ENCODE data around the gene SCD5.

The SCD5 gene

DNA sequence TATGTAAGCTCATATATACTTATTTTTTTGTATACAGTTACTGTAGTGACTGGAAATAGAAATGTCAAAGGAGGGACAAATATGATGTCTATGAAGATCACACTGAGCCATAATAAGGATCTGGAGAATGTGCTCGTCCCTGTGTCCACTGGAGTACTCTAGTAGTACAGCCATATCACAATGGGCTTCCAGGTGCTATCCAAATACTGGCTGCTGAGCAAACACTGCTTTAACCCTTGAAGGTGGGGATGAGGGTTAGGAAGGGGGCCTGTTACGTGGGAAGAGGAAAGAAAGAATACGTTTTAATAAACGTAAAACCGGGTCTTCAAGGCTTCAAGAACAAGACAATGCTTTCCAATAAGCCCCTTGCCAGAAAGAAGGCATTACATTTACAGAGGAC is 207.0 kb downstream of the SCD5 start:
- Histone ChIP-seq H3K27ac (no peak overlapping the region), H3K4me1 (no peaks in the 10 kb centered on the region), H3K27me3 (no peaks in the 10 kb centered on the region), H3K36me3 (no peaks in the 10 kb centered on the region), H3K4me3 (no peak overlapping the region), H3K9me3 (peaks cover 0 to 2% (median 0%) of the 10 kb centered on the region in 3 donors)
- DNase-seq: no peak
- intact Hi-C loops (cut with DNase I; ENCODE audit: low total_unique reads): no loop called here
- TF ChIP-seq, protein P1, sequence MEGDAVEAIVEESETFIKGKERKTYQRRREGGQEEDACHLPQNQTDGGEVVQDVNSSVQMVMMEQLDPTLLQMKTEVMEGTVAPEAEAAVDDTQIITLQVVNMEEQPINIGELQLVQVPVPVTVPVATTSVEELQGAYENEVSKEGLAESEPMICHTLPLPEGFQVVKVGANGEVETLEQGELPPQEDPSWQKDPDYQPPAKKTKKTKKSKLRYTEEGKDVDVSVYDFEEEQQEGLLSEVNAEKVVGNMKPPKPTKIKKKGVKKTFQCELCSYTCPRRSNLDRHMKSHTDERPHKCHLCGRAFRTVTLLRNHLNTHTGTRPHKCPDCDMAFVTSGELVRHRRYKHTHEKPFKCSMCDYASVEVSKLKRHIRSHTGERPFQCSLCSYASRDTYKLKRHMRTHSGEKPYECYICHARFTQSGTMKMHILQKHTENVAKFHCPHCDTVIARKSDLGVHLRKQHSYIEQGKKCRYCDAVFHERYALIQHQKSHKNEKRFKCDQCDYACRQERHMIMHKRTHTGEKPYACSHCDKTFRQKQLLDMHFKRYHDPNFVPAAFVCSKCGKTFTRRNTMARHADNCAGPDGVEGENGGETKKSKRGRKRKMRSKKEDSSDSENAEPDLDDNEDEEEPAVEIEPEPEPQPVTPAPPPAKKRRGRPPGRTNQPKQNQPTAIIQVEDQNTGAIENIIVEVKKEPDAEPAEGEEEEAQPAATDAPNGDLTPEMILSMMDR (IDR thresholded peaks at IDR 0.05): no peak

- Histone ChIP-seq H3K27ac (no peak overlapping the region), H3K27me3 (no peaks in the 10 kb centered on the region), H3K9me3 (peaks cover 0 to 2% (median 0%) of the 10 kb centered on the region in 3 donors), H3K4me1 (no peaks in the 10 kb centered on the region), H3K36me3 (no peaks in the 10 kb centered on the region), H3K4me3 (no peak overlapping the region)
- intact Hi-C loops (cut with DNase I; ENCODE audit: low total_unique reads): no loop called here
- no peak for DNase-seq
- TF ChIP-seq, protein P1 (IDR thresholded peaks at IDR 0.05): no peak
Measured at GRCh38 chr4:82589756-82590155, 208.8 kb downstream of the SCD5 start.

DNA sequence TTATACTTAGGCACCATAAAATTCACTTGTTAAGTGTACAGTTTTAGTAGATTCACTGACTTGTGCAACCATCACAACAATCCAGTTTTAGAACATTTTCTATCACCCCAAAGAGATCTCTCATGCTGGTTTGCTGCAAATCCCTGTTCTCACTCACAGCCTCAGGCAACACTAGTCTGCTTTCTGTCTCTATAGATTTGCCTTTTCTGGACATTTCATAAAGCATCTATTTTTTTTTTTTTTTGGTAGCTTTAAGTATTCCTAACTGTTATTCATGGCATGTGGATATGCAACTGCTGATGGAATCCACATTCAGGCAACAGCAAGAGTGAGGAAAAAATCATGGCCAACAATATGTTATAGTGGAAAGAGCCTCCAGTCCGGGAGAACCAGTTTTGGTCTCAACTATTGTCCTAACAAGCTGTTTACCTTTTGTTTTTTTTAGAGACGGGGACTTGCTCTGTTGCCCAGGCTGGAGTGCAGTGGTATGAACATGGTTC is 209.8 kb downstream of the SCD5 start:
- intact Hi-C loops (cut with DNase I; ENCODE audit: low total_unique reads): no loop called here
- TF ChIP-seq, protein P1 (IDR thresholded peaks at IDR 0.05): no peak
- Histone ChIP-seq H3K36me3 (no peaks in the 10 kb centered on the region), H3K27me3 (no peaks in the 10 kb centered on the region), H3K27ac (no peak overlapping the region), H3K9me3 (peaks cover 0 to 2% (median 0%) of the 10 kb centered on the region in 3 donors), H3K4me3 (no peak overlapping the region), H3K4me1 (no peaks in the 10 kb centered on the region)
- no peak for DNase-seq

DNA sequence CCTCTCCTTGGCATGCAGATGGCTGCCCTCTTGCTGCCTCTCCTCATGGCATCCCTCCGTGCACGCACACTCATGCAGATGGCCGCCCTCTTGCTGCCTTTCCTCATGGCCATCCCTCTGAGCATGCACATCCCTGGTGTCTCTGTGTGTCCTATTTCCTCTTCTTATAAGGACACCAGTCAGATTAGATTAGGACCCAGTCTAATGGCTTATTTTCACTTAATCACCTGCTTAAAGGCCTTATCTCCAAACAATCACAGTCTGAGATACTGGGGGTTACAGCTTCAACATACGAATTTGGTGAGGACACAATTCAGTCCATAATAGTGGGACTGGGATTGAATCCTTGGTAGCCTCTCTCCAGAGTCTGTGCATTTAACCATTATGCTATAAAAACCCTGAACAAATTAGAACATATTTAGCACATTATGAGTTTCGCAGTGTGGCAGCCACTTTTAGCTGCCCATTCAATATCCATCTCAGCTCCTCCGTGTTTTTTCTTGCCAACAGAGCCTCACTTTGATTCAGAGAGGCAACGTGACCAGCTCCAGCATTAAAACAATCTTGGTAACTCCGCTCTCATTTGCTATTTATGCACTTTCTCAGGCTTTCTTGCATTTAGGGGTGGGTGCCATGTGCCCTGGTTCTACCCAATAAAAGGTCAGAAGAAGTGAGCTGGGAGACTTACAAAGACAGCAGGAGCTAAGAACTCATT is 210.6 kb downstream of the SCD5 start:
- TF ChIP-seq, protein P1 (IDR thresholded peaks at IDR 0.05): no peak
- Histone ChIP-seq H3K27ac (no peak overlapping the region), H3K4me1 (no peaks in the 10 kb centered on the region), H3K36me3 (no peaks in the 10 kb centered on the region), H3K9me3 (no peaks in the 10 kb centered on the region), H3K27me3 (no peaks in the 10 kb centered on the region), H3K4me3 (no peak overlapping the region)
- DNase-seq: no peak
- intact Hi-C loops (cut with DNase I; ENCODE audit: low total_unique reads): no loop called here

DNA sequence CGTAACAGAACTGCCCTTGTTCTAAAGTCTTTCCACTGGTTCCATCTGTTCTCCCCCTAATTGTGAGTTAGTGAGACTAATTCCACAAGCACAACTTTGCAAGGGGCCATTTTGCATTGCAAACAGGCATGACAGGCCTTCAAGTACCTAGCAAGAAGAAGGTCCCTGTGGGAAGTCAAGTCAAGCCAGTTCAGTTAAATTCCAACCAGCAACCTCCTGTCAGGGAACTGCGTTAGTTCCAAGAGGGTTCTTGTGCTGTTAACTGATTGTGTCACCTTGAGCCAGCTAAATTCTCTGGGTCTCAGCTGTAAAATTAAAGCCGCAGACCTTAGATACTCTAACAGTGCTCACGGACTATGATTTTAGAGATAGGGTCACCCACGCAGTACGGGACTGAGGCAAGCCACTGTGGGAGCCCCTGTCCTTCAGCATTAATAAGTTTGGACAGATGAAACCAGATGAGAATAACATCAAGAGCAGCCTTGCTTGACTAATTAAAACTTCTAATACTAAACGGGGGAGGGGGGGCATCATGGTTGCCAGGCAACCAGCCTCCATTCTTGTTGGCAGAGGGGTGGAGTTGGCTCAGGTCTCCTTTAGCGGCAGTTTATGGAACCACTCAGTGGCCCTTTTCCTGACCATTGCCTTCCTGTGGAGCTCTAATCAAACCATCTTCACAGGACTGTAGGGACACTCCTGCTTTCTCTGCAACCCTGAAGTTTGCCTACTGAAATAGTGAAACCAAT is 212.7 kb downstream of the SCD5 start:
- H3K9me3 ChIP-seq: no peaks in the 10 kb centered on the region
- H3K4me1 ChIP-seq: no peaks in the 10 kb centered on the region
- no peak for DNase-seq
- H3K4me3 ChIP-seq: no peak overlapping the region
- H3K27ac ChIP-seq: no peak overlapping the region
- no peaks in the 10 kb centered on the region for H3K27me3 ChIP-seq
- no peaks in the 10 kb centered on the region for H3K36me3 ChIP-seq
- intact Hi-C loops (cut with DNase I; ENCODE audit: low total_unique reads): no loop called here
- TF ChIP-seq, protein P1 (IDR thresholded peaks at IDR 0.05): no peak

All from tibial artery (tissue), 4 donors.